ENCODE measurements around the gene AKT1S1.

DNA sequence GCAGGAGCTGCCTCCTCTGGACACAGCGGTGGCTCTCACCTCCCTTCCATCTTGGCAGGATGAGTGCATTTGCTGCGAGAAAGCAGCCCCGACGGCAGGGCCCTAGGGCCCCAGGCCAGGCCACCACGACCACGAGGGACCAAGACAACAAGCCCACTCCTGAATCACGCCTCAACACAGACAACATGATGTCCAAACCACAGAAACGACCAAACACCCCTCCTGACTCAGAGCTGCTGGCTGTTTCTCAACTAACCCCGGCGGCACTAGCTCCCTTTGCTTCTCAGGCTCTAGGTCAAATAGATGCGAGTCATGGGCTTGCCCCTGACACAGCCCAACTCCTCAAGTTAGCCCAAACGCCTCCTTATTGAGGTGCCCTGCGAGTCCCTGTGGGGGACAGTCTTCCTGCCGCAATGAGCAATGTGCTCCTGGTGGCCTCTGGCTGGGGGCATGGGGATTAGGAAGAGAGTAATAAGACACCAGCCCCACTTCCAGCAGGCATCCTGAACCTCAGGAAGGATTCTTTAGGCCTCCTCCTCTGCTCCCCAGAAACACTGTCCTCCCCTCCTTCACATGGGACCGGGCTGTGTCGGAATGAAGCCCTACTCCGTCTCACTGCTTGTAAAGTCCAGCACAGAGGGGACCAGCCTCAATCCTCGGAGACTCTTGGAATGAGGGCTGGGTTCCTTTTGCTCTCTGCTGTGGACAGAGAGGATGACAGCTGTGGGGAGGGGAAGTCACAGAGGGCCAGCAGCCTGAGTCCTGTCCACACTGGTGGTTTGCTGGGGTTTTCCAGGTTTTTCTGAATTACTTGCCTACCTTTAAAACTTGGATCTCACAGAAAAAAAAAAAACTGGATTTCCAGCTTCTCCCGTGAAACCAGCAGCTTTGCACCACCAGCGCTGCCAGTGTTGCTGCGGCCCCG lies 45.0 kb upstream of the AKT1S1 start:
- TF ChIP-seq, protein P1, sequence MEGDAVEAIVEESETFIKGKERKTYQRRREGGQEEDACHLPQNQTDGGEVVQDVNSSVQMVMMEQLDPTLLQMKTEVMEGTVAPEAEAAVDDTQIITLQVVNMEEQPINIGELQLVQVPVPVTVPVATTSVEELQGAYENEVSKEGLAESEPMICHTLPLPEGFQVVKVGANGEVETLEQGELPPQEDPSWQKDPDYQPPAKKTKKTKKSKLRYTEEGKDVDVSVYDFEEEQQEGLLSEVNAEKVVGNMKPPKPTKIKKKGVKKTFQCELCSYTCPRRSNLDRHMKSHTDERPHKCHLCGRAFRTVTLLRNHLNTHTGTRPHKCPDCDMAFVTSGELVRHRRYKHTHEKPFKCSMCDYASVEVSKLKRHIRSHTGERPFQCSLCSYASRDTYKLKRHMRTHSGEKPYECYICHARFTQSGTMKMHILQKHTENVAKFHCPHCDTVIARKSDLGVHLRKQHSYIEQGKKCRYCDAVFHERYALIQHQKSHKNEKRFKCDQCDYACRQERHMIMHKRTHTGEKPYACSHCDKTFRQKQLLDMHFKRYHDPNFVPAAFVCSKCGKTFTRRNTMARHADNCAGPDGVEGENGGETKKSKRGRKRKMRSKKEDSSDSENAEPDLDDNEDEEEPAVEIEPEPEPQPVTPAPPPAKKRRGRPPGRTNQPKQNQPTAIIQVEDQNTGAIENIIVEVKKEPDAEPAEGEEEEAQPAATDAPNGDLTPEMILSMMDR (IDR thresholded peaks at IDR 0.05) = no peak
- TF ChIP-seq POLR2A (IDR thresholded peaks at IDR 0.05) = no peak
